Gastrocnemius medialis (tissue), 4 donors: ENCODE measurements around the gene XYLT1. TPM values are rescaled to one million over a fixed set of nuclear protein-coding genes. Genes with fewer than 3 reads are reported as not detected.
A peak's percentile ranks its signal among the peaks of the same experiment; 100 is the strongest.

ENCODE experiments used
- ATAC-seq, 2 donors: fragments of 150-250 bp; one replicate each; pipeline ENCODE4 v1.9.1; 2016
- DNase-seq, 2 donors: peaks; one replicate each; pipeline ENCODE4 v3.0.0-alpha.2; 2019
- H3K27ac ChIP-seq, 4 donors: fragments of 200-600 bp; sonication (generic); 1 replicate in 1 of 4; 2 replicates in 3 of 4; pipeline ENCODE4 v1.5.1; 2016 to 2018; ENCODE audit warnings: mild to moderate bottlenecking in 2 of 4, moderate library complexity in 1 of 4
- H3K27me3 ChIP-seq, 3 donors: fragments of 200-600 bp; sonication (generic) in 2 of 3; 1 replicate in 1 of 3; 2 replicates in 2 of 3; pipeline versions ENCODE4 v1.5.1 to v1.6.0; 2016 to 2019; ENCODE audit warnings: mild to moderate bottlenecking in 1 of 3, moderate library complexity in 1 of 3
- H3K36me3 ChIP-seq, 2 donors: fragments of 200-600 bp; sonication (generic) in 1 of 2; one replicate each; pipeline ENCODE4 v1.5.1; 2017 to 2018
- H3K4me1 ChIP-seq, 2 donors: fragments of 200-600 bp; sonication (generic) in 1 of 2; one replicate each; pipeline ENCODE4 v1.5.1; 2016 to 2017; ENCODE audit warnings: mild to moderate bottlenecking in 2 of 2
- H3K4me3 ChIP-seq, 4 donors: fragments of 200-600 bp; sonication (generic) in 3 of 4; 1 replicate in 1 of 4; 2 replicates in 3 of 4; pipeline ENCODE4 v1.5.1; 2016 to 2019; ENCODE audit warnings: mild to moderate bottlenecking in 2 of 4
- H3K9me3 ChIP-seq, 3 donors: fragments of 200-600 bp; sonication (generic) in 2 of 3; 1 replicate in 1 of 3; 2 replicates in 2 of 3; pipeline ENCODE4 v1.5.1; 2016 to 2019
- CTCF ChIP-seq, 5 experiments: fragments of 450-650 bp in 3 of 5; fragments of 200-600 bp in 2 of 5; sonication (generic) in 2 of 5; IDR thresholded peaks in 4 of 5; conservative IDR thresholded peaks in 1 of 5; 1 replicate in 4 of 5; 2 replicates in 1 of 5; pipeline ENCODE4 v1.5.1; 2016 to 2019; ENCODE audit warnings: antibody characterized with exemption in 5 of 5, mild to moderate bottlenecking in 3 of 5, moderate library complexity in 3 of 5
- POLR2A ChIP-seq, 2 donors: fragments of 450-650 bp; IDR thresholded peaks; one replicate each; pipeline ENCODE4 v1.6.1; 2017; ENCODE audit warnings: antibody characterized with exemption in 2 of 2, mild to moderate bottlenecking in 2 of 2, moderate library complexity in 2 of 2
- in situ Hi-C, 4 donors: fragments of 200-750 bp; cut with MboI; loops; one replicate each; pipeline versions ENCODE4 v1.15.0 to v1.8.0; 2017; ENCODE audit warnings: low sequenced_read_pairs in 4 of 4
- intact Hi-C: fragments of 100-400 bp; cut with DNase I; formaldehyde crosslinking; loops from one replicate; pipeline ENCODE4 v1.15.1; 2023; ENCODE audit warnings: low total_unique reads
- total RNA-seq, 4 donors: library from RNA; depleted of rRNA; stranded (reverse); fragments of >200 nt; gene quantifications; one replicate each; pipeline versions ENCODE4 v1.1.0 to v1.2.3, GENCODE V29; 2016

XYLT1 gene
- total RNA-seq, 4 donors from 2014 or later: 0.87 to 7.9 (median 1.4) TPM

- peak overlapping the region; percentile 49 to 69 (median 55) for H3K4me3 ChIP-seq
- no peak for DNase-seq
- H3K27me3 ChIP-seq: peaks cover 13 to 31% (median 25%) of the 10 kb centered on the region in 3 donors
- in situ Hi-C loops: loop anchor here in 2 of 4 donors (10.0 to 25.0 kb wide), 4 partner anchors 195 to 607 kb away; no protein-coding TSS in a partner anchor
- no peaks in the 10 kb centered on the region for H3K9me3 ChIP-seq
- TF ChIP-seq CTCF (IDR thresholded peaks at IDR 0.05 in 4 of 5, conservative IDR thresholded peaks at IDR 0.05 in 1 of 5): no peak
- no peak for TF ChIP-seq POLR2A (IDR thresholded peaks at IDR 0.05)
- peaks cover 7 to 20% of the 10 kb centered on the region in 2 donors for H3K4me1 ChIP-seq
- H3K27ac ChIP-seq: peak overlapping the region in 2 of 4 donors; percentile 23 to 47
- intact Hi-C loops: loop anchor here (2.0 to 10.0 kb wide), 5 partner anchors 108 to 505 kb away; no protein-coding TSS in a partner anchor
- ATAC-seq: no peak
- H3K36me3 ChIP-seq: no peaks in the 10 kb centered on the region
Measured at GRCh38 chr16:17469741-17470181, 999 bp downstream of the XYLT1 start.

GRCh38 chr16:17469011-17469740 is 1.6 kb downstream of the XYLT1 start:
- Histone ChIP-seq H3K9me3 (no peaks in the 10 kb centered on the region), H3K36me3 (no peaks in the 10 kb centered on the region), H3K4me1 (peaks cover 7 to 20% of the 10 kb centered on the region in 2 donors), H3K27me3 (peaks cover 13 to 30% (median 25%) of the 10 kb centered on the region in 3 donors), H3K4me3 (peak overlapping the region; percentile 49 to 69 (median 55)), H3K27ac (peak overlapping the region in 1 of 4 donors; percentile 23)
- intact Hi-C loops (loop anchor here (10.0 kb wide), 1 partner anchor 274 kb away; no protein-coding TSS in a partner anchor), in situ Hi-C loops (loop anchor here in 2 of 4 donors (10.0 to 25.0 kb wide), 4 partner anchors 194 to 607 kb away; no protein-coding TSS in a partner anchor)
- DNase-seq: no peak
- no peak for ATAC-seq
- TF ChIP-seq CTCF (IDR thresholded peaks at IDR 0.05 in 4 of 5, conservative IDR thresholded peaks at IDR 0.05 in 1 of 5): no peak
- TF ChIP-seq POLR2A (IDR thresholded peaks at IDR 0.05): no peak

- in situ Hi-C loops: loop anchor here in 2 of 4 donors (10.0 to 25.0 kb wide), 4 partner anchors 194 to 606 kb away; no protein-coding TSS in a partner anchor
Measured at GRCh38 chr16:17468611-17469010, 2.1 kb downstream of the XYLT1 start.

More at GRCh38 chr16:17468611-17469010, 2.1 kb downstream of the XYLT1 start:
- Histone ChIP-seq H3K27me3 (peaks cover 13 to 27% (median 25%) of the 10 kb centered on the region in 3 donors), H3K36me3 (no peaks in the 10 kb centered on the region), H3K27ac (no peak overlapping the region), H3K4me3 (peak overlapping the region in 3 of 4 donors; percentile 53 to 69 (median 57)), H3K4me1 (peaks cover 7 to 20% of the 10 kb centered on the region in 2 donors), H3K9me3 (no peaks in the 10 kb centered on the region)
- intact Hi-C loops: loop anchor here (10.0 kb wide), 1 partner anchor 274 kb away; no protein-coding TSS in a partner anchor
- DNase-seq (no peak), ATAC-seq (no peak)
- no peak for TF ChIP-seq POLR2A (IDR thresholded peaks at IDR 0.05)
- no peak for TF ChIP-seq CTCF (IDR thresholded peaks at IDR 0.05 in 4 of 5, conservative IDR thresholded peaks at IDR 0.05 in 1 of 5)
